Activated naive CD4-positive, alpha-beta T cell treated with anti-CD3 and anti-CD28 coated beads, Interleukin-2, amount 50 U/mL, for 24 hours (primary cell): ENCODE data around the gene KRT40.
"Not testable (repeated sequence)": the region's sequence is repeated elsewhere in the genome, so short reads cannot be mapped to it uniquely, and the experiment has no call there.

ENCODE experiments used
- H3K27ac Mint-ChIP-seq: one replicate; pipeline ENCODE4 v1.8.0; 2021; ENCODE audit warnings: mild to moderate bottlenecking, mixed read lengths
- H3K27me3 Mint-ChIP-seq: one replicate; pipeline ENCODE4 v1.8.0; 2021; ENCODE audit warnings: mixed read lengths
- H3K36me3 Mint-ChIP-seq: one replicate; pipeline ENCODE4 v1.8.0; 2021; ENCODE audit warnings: mixed read lengths
- H3K4me1 Mint-ChIP-seq: one replicate; pipeline ENCODE4 v1.8.0; 2021; ENCODE audit warnings: mixed read lengths
- H3K4me3 Mint-ChIP-seq: one replicate; pipeline ENCODE4 v1.8.0; 2021; ENCODE audit warnings: mild to moderate bottlenecking, mixed read lengths
- H3K9me3 Mint-ChIP-seq: one replicate; pipeline ENCODE4 v1.8.0; 2021; ENCODE audit warnings: mixed read lengths

KRT40 gene

DNA sequence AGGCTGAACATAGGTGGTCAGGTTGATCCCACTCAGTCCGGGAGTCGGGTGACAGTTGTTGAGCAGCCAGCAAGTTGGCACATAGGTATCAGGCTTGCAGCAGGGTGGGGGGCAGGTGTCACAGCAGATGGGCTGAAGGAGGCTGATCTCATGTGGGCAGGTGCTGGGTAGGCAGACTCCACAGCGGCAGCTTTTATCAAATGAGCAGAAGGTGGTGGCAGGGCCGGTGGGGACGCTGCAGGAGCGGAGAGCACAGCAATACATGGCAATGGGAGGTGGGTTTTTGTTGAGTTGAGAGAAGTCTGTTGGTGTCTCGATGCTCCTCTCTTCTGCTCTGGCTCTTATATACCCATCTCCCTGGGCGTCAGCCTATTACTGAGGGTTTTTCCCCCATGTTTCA lies 24.7 kb upstream of the KRT40 start, which contains the start of gene KRTAP3-1:
TSS of gene KRTAP3-1 (minus strand) at position 318 of the 400 bp plus-strand sequence. CDS start at position 264, 54 bp downstream.
- H3K36me3 Mint-ChIP-seq: no peaks in the 10 kb centered on the region
- H3K4me1 Mint-ChIP-seq: no peaks in the 10 kb centered on the region
- no peak within 1 kb of the TSS for H3K4me3 Mint-ChIP-seq
- no peak within 1 kb of the TSS for H3K27ac Mint-ChIP-seq
- no peaks in the 10 kb centered on the region for H3K27me3 Mint-ChIP-seq
- no peaks in the 10 kb centered on the region for H3K9me3 Mint-ChIP-seq

GRCh38 chr17:41004397-41004796 lies 20.3 kb upstream of the KRT40 start:
- no peak overlapping the region for H3K4me3 Mint-ChIP-seq
- H3K4me1 Mint-ChIP-seq: no peaks in the 10 kb centered on the region
- H3K9me3 Mint-ChIP-seq: no peaks in the 10 kb centered on the region
- peaks cover 2% of the 10 kb centered on the region for H3K36me3 Mint-ChIP-seq
- peaks cover 2% of the 10 kb centered on the region for H3K27me3 Mint-ChIP-seq
- no peak overlapping the region for H3K27ac Mint-ChIP-seq

- peaks cover 4% of the 10 kb centered on the region for H3K27me3 Mint-ChIP-seq
- H3K9me3 Mint-ChIP-seq: no peaks in the 10 kb centered on the region
- H3K4me1 Mint-ChIP-seq: no peaks in the 10 kb centered on the region
- H3K36me3 Mint-ChIP-seq: peaks cover 2% of the 10 kb centered on the region
- no peak overlapping the region for H3K27ac Mint-ChIP-seq
- H3K4me3 Mint-ChIP-seq: no peak overlapping the region
Observed at GRCh38 chr17:41003926-41004325, 19.8 kb upstream of the KRT40 start.

DNA sequence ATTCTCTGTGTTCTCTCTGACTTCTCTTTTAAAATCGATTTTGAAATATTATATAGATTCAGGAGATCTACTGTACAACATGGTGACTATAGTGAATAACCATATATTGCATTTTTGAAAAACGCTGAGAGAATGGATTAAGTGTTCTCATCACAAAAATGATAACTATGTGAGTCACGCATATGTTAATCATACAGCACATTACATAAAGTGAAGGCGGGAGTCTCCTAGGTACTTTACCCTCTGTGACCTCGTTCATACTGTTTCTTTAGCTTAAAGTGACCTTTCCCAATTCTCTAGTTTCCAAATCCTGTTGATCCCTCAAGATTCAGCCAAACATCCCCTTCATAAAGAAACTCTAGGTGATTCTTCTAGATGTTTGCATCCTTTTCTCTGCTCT lies 18.7 kb upstream of the KRT40 start:
- H3K27me3 Mint-ChIP-seq: peaks cover 7% of the 10 kb centered on the region
- peaks cover 2% of the 10 kb centered on the region for H3K36me3 Mint-ChIP-seq
- no peaks in the 10 kb centered on the region for H3K9me3 Mint-ChIP-seq
- no peaks in the 10 kb centered on the region for H3K4me1 Mint-ChIP-seq
- no peak overlapping the region for H3K4me3 Mint-ChIP-seq
- no peak overlapping the region for H3K27ac Mint-ChIP-seq

- no peak overlapping the region for H3K27ac Mint-ChIP-seq
- no peaks in the 10 kb centered on the region for H3K4me1 Mint-ChIP-seq
- H3K9me3 Mint-ChIP-seq: no peaks in the 10 kb centered on the region
- peaks cover 9% of the 10 kb centered on the region for H3K27me3 Mint-ChIP-seq
- H3K36me3 Mint-ChIP-seq: peaks cover 2% of the 10 kb centered on the region
- no peak overlapping the region for H3K4me3 Mint-ChIP-seq
Observed at GRCh38 chr17:41001795-41002194, 17.7 kb upstream of the KRT40 start.

GRCh38 chr17:40999563-40999962 lies 15.4 kb upstream of the KRT40 start, which contains the start of gene KRTAP3-2:
KRTAP3-2 (minus strand) TSS chr17:40999906; CDS start chr17:40999853, 53 bp downstream.
- not testable (repeated sequence) for H3K4me3 Mint-ChIP-seq, H3K4me1 Mint-ChIP-seq, H3K27ac Mint-ChIP-seq, H3K36me3 Mint-ChIP-seq, H3K9me3 Mint-ChIP-seq
- H3K27me3 Mint-ChIP-seq: peaks cover 12% of the 10 kb centered on the region

DNA sequence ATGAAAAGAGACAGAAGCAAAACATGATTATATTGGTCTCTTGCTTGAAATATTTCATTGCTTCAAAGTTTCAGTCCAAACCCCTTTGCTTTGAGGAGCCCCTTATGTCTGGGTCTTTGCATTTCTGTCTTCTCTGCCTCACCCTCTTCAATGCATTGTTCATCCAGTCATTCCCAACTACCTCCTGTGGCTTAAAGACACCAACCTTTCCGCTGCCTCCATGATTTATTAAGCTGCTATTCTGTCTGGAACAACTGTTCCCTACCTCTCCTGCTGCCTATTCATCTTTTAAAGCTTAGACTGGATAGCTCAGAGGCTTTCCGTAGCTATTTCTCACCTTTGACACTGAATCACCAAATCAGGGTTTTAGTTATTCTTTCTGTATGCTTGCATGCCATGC lies 13.2 kb upstream of the KRT40 start:
- H3K27ac Mint-ChIP-seq: no peak overlapping the region
- no peak overlapping the region for H3K4me3 Mint-ChIP-seq
- peaks cover 2% of the 10 kb centered on the region for H3K36me3 Mint-ChIP-seq
- H3K9me3 Mint-ChIP-seq: no peaks in the 10 kb centered on the region
- no peaks in the 10 kb centered on the region for H3K4me1 Mint-ChIP-seq
- peaks cover 20% of the 10 kb centered on the region for H3K27me3 Mint-ChIP-seq

DNA sequence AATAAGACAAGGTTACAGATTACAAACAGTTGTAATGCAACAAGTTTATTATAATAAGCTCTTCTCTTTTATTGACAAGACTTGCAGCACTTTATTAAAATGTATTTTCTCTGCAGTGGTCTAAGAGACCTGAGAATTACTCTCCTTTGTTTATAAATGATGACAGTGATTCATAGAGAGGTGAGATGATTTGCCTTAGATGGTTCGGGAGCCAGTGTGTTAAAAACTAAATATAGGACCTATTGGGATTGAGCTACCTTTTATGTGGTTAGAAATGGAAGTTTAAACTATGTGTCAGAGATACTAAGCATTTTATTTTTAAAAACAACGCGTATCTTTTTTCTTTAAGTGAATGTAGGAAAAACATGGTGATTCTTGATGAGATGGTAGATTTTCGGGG lies 12.7 kb upstream of the KRT40 start:
- H3K4me3 Mint-ChIP-seq: no peak overlapping the region
- peaks cover 23% of the 10 kb centered on the region for H3K27me3 Mint-ChIP-seq
- no peaks in the 10 kb centered on the region for H3K9me3 Mint-ChIP-seq
- no peak overlapping the region for H3K27ac Mint-ChIP-seq
- H3K4me1 Mint-ChIP-seq: no peaks in the 10 kb centered on the region
- peaks cover 2% of the 10 kb centered on the region for H3K36me3 Mint-ChIP-seq

- Mint-ChIP-seq H3K36me3 (peaks cover 2% of the 10 kb centered on the region), H3K4me1 (no peaks in the 10 kb centered on the region), H3K4me3 (no peak overlapping the region), H3K9me3 (no peaks in the 10 kb centered on the region), H3K27me3 (peaks cover 23% of the 10 kb centered on the region), H3K27ac (no peak overlapping the region)
Observed at GRCh38 chr17:40995116-40995515, 11.0 kb upstream of the KRT40 start.

- H3K27ac Mint-ChIP-seq: no peak within 1 kb of the TSS
- H3K4me3 Mint-ChIP-seq: no peak within 1 kb of the TSS
- no peaks in the 10 kb centered on the region for H3K4me1 Mint-ChIP-seq
- H3K9me3 Mint-ChIP-seq: no peaks in the 10 kb centered on the region
- no peaks in the 10 kb centered on the region for H3K36me3 Mint-ChIP-seq
- peaks cover 19% of the 10 kb centered on the region for H3K27me3 Mint-ChIP-seq
Observed at GRCh38 chr17:40993839-40994238, 9.7 kb upstream of the KRT40 start, which contains the start of gene KRTAP3-3. KRTAP3-3 (minus strand) TSS chr17:40994164; CDS start chr17:40994097, 67 bp downstream.

DNA sequence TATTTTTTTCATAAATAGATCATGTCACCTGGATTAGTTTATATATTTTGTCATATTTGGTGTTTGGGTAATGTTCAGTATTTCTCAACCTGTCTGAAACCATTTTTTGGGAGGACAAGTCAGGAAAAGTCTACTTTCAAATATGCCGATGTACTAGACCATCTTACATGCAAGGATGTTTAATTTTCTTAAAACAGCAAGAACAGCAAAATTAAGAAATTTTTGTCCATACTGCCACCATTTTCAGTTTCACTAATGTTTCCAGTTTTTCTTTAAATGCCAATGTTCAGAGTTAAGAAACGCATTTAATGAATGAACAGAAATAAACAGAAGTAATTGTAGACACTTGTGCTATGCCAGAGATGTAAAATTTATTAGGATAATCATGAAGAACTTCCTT lies 9.0 kb upstream of the KRT40 start:
- Mint-ChIP-seq H3K27ac (no peak overlapping the region), H3K9me3 (no peaks in the 10 kb centered on the region), H3K4me3 (no peak overlapping the region), H3K27me3 (peaks cover 16% of the 10 kb centered on the region), H3K4me1 (no peaks in the 10 kb centered on the region), H3K36me3 (no peaks in the 10 kb centered on the region)

DNA sequence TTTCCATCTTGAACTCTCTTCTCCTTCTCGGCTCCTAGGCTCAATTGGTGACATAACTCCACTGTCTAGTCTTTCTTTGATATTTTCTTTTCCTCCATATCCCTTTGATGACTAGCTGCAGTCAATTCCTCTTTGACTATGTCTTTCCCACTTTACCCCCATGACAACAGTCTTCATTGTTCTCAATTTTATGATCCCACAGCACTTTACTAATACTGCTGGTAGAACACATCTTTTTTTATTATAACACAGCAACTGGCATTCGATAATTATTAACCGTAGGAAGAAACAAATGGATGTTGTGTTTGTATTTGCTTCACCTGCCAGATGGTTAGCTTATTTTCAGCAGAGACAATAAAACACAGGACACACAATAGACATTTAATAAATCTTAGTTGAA lies 8.5 kb upstream of the KRT40 start:
- Mint-ChIP-seq H3K9me3 (no peaks in the 10 kb centered on the region), H3K4me1 (no peaks in the 10 kb centered on the region), H3K4me3 (no peak overlapping the region), H3K36me3 (no peaks in the 10 kb centered on the region), H3K27me3 (peaks cover 16% of the 10 kb centered on the region), H3K27ac (no peak overlapping the region)

GRCh38 chr17:40986920-40987319 lies 2.8 kb upstream of the KRT40 start:
- Mint-ChIP-seq H3K4me1 (no peaks in the 10 kb centered on the region), H3K27ac (no peak overlapping the region), H3K9me3 (no peaks in the 10 kb centered on the region), H3K36me3 (no peaks in the 10 kb centered on the region), H3K27me3 (peaks cover 2% of the 10 kb centered on the region), H3K4me3 (no peak overlapping the region)

DNA sequence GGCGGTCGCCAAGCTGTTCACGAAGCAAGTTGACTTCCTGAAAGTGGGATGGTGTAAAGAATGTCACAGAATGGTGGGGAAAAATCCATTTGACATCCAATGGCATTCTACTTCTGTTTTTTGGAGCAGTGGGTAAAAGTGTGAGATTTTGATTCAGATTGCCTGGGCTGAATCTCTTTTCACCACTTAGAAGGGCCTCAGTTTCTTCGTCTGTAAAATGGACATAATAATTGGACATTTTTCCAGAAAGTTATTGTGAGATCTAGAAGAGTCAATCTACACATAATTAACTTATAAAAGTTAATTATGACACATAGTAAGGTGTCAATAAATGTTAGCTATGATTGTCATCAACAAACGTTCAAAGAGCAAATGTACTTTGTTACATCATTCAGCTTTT lies 3.0 kb downstream of the KRT40 start:
- Mint-ChIP-seq H3K4me1 (no peaks in the 10 kb centered on the region), H3K27ac (no peak overlapping the region), H3K36me3 (no peaks in the 10 kb centered on the region), H3K4me3 (no peak overlapping the region), H3K27me3 (peaks cover 5% of the 10 kb centered on the region), H3K9me3 (no peaks in the 10 kb centered on the region)

GRCh38 chr17:40980596-40980995 lies 3.5 kb downstream of the KRT40 start:
- Mint-ChIP-seq H3K36me3 (no peaks in the 10 kb centered on the region), H3K27me3 (peaks cover 5% of the 10 kb centered on the region), H3K4me1 (no peaks in the 10 kb centered on the region), H3K4me3 (no peak overlapping the region), H3K9me3 (no peaks in the 10 kb centered on the region), H3K27ac (no peak overlapping the region)

DNA sequence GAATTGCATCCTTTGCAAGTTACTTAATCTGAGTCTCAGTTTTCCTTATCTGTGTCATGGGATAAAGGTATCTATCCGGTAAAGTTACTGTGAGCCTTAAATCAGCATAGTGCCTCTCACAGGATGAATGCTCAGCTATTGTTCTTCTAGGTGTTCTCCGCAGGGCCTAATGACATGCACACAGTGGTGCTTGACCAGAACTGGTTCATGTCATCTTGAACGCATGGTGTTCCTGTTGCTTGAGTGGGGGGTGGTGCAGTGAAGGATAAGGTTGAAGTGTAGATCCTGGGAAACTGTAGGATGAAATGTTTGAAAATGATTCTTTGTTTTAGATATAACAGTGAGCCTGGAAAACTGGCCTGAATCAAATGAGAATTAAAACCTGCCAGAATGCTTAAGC lies 4.0 kb downstream of the KRT40 start:
- H3K4me1 Mint-ChIP-seq: no peaks in the 10 kb centered on the region
- H3K9me3 Mint-ChIP-seq: no peaks in the 10 kb centered on the region
- H3K4me3 Mint-ChIP-seq: no peak overlapping the region
- peaks cover 7% of the 10 kb centered on the region for H3K27me3 Mint-ChIP-seq
- no peaks in the 10 kb centered on the region for H3K36me3 Mint-ChIP-seq
- no peak overlapping the region for H3K27ac Mint-ChIP-seq

DNA sequence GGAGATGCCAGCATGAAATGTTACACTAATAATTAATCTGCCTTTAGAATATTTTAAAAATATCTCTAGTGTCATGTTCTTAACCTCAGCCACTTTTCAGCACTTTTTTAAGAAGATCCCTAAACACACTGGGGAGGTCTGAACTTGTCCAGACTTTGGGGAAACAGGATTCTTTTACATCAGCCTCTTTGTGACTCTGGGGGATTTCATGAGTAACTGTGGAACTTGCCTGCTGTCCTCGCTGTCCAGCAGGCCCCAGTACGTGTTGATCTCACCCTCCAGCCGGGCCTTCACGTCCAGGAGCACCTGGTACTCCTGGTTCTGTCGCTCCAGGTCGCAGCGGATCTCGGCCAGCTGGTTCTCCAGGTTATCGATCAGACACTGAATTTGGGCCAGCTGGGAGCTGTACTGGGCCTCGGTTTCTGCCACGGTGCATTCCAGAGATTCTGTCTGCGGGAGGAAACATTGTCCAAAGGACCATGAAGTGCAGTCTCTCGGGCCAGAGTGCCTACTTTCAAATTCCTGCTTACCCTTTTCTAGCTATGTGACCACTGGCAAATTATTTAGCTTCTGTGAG lies 5.5 kb downstream of the KRT40 start:
- no peak overlapping the region for H3K27ac Mint-ChIP-seq
- no peaks in the 10 kb centered on the region for H3K36me3 Mint-ChIP-seq
- H3K27me3 Mint-ChIP-seq: peaks cover 5% of the 10 kb centered on the region
- no peaks in the 10 kb centered on the region for H3K4me1 Mint-ChIP-seq
- H3K9me3 Mint-ChIP-seq: no peaks in the 10 kb centered on the region
- H3K4me3 Mint-ChIP-seq: no peak overlapping the region
